ACHN (cell line): Measurements from ENCODE around the gene HOXA11.

Experiments used
- DNase-seq: peaks from one replicate; pipeline ENCODE4 v3.0.0-alpha.2; 2015
- in situ Hi-C: cut with HindIII; loops from 2 replicates; pipeline ENCODE4 v1.10.0; 2017; ENCODE audit warnings: low sequenced_read_pairs, low pct_ligation_motif_present, low pct_unique_long_range_greater_than_20kb

HOXA11 gene

DNA sequence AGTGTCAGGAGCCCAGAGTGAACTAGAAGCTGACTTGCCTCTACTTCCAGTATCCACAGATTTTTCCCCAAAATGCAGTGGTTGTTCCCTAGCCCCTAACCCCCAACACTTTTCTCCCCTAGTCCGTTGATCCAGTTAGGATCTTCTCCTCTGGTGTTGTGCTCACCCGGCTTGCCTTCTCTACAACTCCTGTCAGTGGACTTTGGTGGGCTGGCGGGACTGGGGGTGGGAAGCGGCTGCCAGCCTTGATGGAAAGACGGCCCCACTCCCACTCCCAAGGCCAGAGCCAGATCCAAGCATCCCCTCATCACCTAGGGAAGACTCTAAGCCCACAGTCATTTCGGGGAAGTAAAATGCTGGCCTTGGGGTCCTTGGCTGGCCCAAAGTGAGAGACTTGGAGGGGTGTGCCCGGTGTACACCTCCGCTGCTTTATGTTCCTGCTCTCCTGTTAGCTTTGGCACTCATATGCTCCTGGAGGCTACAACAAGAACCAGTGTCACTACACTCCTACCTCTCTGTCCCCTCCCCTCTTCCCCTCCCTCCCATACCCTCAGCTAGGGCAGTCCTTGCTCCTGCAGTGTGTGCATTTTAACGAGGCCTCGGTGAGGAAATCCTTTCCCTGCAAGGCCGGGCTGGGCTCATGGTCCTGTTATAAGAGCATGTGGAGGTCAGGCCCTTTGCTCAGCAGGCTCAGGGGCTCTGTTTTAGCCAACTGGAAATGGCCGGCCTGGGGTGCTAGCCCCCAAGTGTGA is 10.0 kb downstream of the HOXA11 start:
- in situ Hi-C loops = no loop called here
- no peak for DNase-seq

DNA sequence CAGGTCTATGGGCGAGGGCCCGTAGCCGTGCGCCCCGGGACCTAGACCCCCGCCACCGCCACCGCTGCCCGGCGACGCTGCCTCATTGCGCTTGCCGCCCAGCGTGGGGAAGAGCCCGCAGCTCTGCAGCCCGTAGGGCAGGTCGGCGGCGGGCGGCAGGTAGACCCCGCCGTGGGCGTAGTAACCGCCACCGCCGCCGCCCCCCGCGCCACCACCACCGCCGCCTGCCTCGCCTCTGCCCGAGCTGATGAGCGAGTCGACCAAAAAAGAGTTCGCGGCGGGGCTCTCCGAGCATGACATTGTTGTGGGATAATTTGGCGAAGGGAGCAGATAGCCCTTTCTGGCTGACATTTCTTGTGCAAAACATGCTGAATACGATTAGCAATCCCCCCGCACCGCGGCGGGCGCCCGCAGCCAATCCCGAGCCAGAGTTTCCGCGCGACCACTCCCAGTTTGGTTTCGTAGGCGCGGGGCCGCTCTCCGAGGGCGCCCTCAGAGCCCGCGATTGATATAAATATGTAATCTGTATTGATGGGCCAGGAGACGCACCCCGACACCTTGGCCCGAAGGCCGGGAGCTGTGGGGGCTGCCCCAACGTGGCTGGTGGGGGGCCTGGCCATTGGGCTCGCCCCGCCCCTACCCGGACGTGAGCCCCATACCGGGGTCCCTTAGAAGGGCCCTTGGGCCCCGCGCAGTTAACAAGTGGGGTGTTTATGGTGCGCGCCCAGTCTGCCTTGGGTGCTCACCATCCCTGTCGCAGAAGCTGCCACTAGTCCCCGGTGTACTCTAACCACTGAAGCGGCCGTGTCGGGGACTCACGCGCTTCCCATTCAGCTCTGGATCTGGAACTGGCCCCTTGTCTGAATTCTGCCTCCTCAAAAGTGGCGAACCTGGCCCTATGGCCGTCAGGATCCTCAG is 10.8 kb downstream of the HOXA11 start, which contains the start of gene HOXA10:
HOXA10 (minus strand) TSS at position 365 of the 918 bp plus-strand sequence; CDS start at position 351, 14 bp downstream.
- DNase-seq = peak; percentile 63
- in situ Hi-C loops = no loop called here

DNA sequence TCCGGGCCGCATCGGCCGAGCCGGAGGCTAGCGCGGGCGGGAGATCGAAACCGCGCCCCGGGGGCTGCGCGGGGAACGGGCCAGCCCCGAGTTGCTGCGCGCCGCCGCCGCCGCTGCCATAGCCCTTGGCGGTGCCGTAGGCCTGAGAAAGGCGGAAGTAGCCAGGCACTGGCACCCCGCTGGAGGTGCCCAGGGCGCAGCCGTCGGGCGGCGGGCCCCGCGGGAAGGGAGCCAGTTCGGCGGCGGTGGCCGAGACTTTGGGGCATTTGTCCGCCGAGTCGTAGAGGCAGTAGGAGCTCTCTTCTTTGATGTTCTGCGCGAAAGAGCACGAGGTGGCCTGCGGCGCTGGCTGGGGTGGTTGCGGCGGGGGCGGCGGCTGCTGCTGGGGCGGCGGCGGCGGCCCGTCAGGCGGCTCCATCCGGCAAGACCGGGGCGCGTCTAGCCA is 11.5 kb downstream of the HOXA11 start:
- peak; percentile 75 for DNase-seq

DNA sequence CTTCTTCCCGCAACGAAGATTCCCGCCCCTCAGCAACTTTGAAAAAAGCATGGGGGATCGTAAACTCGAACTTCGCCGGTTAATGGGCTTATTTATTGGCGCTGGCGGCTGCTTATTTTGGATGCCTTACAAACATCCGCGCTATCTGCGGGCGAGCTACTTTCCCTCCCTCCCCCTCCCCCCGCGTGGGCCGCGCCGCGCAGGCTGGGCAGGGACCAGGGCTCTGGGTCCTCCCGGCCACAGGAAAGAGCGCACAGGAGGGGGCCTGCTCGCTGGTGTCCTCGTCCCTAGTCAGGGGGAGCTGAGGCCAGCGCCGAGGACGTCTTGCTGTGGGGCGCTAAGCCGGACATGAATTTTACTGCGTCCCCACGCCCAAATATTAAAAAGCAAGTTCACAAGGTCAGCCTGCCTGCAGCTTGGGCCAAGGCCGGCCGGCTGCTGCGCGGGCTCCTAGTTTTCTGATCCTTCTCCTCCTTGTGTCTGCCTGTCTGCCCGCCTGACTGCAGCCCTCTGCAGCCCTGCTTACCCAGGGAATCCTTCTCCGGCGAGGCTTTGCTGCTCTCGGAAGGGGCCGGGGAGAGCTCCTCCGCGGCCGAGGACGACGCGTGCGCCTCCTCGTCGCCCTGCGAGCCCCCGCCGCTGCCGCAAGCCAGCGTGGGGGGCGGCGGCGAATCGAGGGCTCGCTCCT is 12.1 kb downstream of the HOXA11 start:
- in situ Hi-C loops = no loop called here
- peak; percentile 73 for DNase-seq

More for the DNA sequence above, 11.5 kb downstream of the HOXA11 start:
- in situ Hi-C loops = no loop called here

DNA sequence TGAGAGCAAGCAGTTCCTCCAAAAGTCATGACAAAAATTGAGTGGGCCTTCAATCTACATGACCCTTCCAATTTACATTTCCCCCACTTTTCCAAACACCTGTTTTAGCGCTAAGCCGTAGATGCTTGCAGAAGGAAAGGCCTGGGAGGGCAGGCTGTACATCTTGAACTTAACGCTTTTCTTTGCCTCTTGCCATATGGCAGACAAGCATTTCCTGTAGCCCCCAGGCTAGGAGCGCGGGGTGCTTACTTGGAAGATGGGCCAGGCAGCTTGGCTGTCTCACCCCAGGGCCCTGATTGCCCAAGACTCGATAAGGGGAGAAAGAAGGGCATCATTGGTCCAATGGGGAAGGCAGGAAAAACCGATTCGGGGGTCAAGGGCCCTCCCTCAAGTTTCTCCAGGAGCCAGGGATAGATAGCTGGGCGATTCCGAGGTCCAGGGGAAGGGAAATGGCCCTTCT is 12.7 kb downstream of the HOXA11 start:
- peak; percentile 51 for DNase-seq

DNA sequence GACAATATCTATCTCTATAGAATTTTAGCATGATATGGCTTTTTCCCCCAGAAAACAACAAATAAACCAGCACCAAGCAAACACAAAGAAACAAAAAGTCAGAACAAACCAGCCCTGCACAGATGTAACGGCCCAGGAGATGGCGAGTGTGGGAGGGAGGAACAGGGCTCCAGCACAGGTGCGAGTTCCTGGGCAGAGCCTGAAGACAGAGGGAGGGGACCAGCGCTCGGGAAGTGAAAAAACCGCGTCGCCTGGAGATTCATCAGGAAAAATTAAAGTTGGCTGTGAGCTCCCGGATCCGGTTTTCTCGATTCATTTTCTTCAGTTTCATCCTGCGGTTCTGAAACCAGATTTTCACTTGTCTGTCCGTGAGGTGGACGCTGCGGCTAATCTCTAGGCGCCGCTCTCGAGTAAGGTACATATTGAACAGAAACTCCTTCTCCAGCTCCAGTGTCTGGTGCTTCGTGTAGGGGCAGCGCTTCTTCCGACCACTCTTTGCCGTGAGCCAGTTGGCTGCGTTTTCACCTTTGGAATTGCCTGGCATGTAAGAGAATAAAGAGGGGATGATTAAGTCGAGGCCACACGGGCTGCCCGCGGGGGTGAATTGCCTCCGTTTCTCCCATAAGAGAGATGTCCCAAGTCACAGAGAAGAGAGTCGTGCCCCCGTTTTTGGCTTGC is 13.3 kb downstream of the HOXA11 start:
- in situ Hi-C loops = no loop called here
- peak; percentile 67 for DNase-seq

More for the DNA sequence above, 12.7 kb downstream of the HOXA11 start:
- in situ Hi-C loops = no loop called here

DNA sequence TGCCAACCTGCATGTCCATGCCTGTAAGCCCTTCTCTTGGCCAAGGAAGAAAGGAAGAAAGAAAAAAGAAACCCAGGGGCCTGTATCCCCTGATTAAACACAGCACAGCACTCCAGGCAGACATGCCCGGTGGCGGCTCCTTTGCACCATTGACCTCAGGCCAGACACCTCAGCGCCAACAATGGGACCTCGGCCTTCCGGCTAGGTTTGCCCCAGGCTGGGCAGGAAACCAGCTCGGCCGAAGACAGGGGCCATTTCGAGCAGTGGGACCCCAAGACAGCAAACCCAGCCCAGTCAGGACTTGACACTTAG is 13.8 kb downstream of the HOXA11 start:
- in situ Hi-C loops = no loop called here
- DNase-seq = peak; percentile 65

DNA sequence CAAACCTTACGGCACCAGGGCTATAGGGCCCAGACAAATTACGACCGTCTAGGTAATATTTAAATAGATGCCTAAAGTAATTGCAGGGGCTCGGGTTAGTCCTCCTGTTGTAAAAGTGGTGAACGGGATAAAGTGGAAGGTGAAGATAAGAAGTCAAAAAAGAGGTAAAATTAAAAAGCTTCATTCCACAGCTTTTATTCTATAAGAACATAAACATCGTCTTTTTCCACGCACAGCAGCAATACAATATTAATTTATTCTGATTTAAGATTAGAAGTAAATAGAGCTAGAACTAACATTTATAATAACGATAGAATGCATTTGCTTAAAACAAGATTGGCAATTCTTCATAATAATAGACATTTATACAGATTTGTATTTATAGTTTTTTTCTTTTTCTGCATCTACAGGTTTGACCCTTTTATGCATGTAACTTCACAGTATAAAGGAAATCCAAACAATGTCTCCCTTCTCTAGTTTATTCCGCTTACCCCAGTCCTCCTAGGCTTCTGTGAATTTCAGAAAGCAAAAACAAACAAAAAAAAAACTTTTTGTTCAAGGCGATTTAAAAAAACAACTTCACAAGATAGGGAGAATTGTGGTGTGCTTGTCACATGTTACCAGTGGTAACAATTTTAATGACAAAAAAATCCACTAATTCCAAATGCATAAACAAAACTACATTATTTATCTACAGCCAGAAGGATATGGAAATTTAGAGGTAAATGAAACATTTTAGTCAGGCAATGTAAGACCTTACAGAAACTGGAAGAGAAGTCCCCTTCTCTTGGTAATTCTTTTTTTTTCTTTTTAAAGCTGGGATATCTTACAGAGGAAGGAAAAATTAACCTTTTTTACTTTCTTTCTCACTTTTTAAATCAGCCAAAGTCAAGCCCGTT is 14.4 kb downstream of the HOXA11 start:
- in situ Hi-C loops = no loop called here
- peak; percentile 25 for DNase-seq

DNA sequence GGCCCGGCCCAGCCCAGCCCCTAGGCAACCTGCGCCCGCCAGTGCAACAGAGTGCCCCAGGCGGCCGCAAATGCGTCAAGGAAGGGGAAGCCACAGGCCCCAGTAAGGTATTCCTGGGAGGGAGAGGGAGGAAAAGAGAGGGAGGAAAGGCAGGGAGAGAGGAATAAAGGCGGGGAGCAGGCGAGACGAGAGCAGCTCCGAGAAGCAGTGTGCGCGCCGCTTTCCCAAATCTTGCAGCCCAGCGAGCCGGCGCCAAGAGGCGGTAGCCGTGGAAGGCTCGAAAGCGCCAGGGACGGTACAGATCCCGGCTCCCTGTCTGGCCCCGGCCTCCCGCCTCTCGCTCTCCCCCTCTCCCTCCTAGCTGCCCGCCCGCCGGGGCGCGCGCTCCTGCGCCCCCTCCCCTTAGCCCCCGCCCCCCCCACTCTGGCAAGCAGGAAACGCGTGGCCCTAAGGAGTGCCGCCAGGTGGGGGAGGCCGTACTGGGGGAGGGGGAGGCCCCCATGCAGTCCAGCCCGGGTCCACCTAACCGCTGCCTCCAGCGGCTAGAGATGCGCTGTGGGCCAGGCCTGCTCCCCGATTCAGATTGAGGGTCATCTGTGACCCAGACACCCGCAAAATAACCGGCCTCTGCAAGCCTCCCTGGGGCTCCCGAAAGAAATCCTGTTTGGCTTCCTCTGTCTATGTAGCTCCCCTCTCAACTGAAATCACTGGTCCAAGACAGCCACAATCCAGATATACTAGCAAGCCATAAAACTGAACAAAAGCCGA is 15.2 kb downstream of the HOXA11 start:
- in situ Hi-C loops = loop anchor here (10.0 kb wide), 1 partner anchor 785 kb away; no protein-coding TSS in a partner anchor
- DNase-seq = peak; percentile 73

DNA sequence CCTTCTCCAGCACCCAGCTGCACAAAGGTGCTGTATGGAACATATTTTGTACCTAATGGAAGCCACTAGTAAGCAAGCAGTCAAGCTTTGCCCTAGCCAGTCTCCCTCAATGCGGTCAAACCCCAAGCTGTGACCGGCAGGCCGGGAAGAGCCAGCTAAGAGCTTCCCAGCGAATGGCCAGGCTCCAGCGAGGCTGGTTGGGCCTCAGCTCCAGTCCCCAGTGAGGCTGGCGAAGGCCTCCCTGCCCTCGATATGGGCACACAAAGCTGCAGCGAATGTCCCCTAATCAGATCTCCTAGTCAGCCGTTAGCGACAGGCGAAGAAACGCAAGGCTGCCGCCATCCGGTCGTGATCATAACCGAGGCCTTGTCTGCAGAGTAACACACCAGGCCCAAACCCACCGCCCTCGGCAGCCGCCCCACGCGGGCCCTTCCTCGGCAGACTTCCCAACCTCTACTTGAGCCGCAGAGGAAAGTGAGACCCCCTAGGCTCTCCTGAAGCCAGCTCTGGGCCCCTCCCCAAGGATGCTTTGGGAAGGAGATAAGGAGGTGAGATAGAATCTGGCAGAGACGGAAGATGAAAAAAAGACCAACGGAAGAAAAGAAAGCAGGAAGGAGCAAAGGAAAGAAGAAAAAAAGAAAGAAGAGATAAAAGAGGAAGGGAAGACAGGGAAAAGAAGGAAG is 16.6 kb downstream of the HOXA11 start:
- peak; percentile 82 for DNase-seq
- in situ Hi-C loops = loop anchor here (10.0 kb wide), 1 partner anchor 784 kb away; no protein-coding TSS in a partner anchor

DNA sequence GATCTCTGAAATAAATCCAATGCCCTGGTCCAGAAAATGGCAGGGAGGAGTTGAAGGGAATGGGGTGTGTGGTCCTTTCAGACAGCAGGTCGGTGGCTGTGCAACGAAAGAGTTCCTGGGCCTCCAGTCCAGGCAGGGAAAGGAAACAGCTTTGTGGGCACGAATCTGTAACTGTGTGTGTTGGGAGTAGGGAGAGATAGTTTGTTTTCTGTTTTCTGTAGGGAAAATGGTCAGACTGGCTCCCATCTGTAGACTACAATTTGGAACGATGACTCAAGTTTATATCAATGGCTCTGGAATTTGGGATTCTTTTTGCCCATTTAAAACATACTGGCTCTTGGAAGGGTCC is 17.1 kb downstream of the HOXA11 start:
- in situ Hi-C loops = loop anchor here (10.0 kb wide), 1 partner anchor 783 kb away; no protein-coding TSS in a partner anchor

DNA sequence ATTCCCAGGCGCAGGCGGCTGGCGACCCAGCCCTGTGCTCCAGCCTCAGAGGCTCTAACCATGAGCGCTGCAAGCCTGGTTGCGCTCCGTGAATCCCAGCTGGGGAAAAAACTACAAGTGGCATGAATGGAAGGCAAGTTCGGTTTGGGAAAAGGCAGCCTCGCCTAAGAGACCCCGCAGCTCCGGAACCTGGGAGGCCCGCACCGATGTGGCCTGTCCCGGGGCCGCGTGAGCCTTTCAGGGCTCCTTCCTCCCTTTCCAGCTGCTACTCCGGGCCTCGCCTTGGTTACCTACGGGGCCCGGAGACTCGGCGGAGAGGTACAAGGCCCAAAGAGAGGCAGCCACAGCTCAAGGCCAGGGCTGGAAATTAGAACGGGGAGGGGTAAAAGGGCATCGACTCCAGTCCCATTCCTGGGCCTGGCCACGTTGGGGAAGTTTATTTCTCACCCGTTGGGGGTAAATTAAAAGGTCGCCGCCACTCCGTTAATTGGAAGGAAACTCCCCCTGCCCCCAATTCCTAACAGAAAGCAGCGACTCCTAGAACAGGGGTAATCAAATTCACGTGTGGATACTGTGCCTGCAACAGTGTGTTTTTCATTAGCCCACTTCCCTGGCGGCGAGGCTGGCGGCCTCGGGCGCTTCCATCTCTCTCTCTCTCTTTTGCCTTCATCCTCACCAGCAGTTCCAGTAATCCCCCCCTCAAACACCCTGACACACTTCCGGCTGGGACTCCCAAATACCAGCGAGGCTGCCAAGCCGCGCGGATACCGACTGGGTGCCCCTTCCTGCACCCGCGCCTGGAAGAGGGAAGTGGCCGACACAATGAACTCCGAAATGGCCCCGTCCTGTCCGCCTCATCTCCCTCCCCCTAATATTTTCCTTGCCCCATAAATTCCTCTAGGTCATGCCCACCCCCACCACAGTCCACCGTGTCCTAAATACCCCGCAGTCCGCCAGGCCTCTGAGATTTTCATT is 18.2 kb downstream of the HOXA11 start:
- peak; percentile 92 for DNase-seq
- in situ Hi-C loops = loop anchor here (10.0 kb wide), 1 partner anchor 782 kb away; no protein-coding TSS in a partner anchor

More for the DNA sequence above, 17.1 kb downstream of the HOXA11 start:
- DNase-seq = peak; percentile 51

DNA sequence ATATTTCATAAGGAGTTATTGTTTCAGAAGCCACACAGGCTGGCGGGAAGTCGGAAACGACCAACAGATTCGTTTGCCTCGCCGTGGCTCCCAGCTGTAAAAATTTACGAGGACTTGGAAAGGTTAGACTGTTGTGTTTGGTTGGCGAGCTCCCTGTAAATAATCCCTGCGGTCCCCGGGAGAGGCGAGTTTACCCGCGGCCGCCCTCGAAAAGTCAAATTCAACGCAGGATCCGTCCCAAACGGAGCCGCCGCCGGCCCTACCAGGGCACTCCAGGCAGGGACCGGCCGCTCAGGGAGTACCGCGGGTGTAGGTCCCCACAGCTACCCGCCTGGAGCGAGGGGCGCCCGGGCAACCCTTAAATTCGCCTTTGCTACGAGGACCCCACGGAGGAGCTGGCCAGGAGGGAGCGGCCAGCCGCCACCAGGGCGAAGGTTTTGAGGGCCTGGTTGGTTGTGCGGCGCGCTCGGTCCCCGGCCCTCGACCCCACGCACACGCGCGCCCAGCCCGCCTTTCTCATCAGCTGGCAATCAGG is 19.0 kb downstream of the HOXA11 start:
- DNase-seq = peak; percentile 59
- in situ Hi-C loops = loop anchor here (10.0 kb wide), 1 partner anchor 781 kb away; no protein-coding TSS in a partner anchor

DNA sequence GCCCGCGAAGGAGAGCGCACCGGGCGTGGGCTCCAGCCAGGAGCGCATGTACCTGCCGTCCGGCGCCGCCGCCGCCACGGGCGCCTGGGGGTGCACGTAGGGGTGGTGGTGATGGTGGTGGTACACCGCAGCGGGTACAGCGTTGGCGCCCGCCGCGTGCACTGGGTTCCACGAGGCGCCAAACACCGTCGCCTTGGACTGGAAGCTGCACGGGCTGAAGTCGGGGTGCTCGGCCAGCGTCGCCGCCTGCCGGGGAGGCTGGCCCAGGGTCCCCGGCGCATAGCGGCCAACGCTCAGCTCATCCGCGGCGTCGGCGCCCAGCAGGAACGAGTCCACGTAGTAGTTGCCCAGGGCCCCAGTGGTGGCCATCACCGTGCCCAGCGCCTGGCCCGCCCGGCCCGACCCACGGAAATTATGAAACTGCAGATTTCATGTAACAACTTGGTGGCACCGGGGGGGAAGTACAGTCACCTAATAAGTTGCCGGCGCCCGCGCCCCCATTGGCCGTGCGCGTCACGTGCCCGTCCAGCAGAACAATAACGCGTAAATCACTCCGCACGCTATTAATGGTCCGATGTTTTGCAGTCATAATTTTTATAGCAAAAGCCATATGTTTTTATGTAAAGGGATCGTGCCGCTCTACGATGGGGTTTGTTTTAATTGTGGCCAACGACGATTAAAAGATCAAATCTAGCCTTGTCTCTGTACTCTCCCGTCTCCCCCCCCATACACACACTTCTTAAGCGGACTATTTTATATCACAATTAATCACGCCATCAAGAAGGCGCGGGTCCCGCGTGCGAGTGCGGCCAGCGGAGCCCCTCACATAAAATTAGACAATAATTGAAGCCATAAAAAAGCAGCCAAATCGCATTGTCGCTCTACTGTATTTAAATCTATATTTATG is 19.7 kb downstream of the HOXA11 start, which contains the start of gene HOXA9:
HOXA9 (minus strand) TSS at position 449 of the 907 bp plus-strand sequence; CDS start at position 369, 80 bp downstream.
- in situ Hi-C loops = loop anchor here (10.0 kb wide), 1 partner anchor 781 kb away; no protein-coding TSS in a partner anchor
- DNase-seq = peak; percentile 97
